Endothelial cell of umbilical vein (primary cell): Measurements from ENCODE around the gene MGAT1. TPM values are rescaled to one million over a fixed set of nuclear protein-coding genes. Genes with fewer than 3 reads are reported as not detected.
A peak's percentile ranks its signal among the peaks of the same experiment; 100 is the strongest.

Experiments
- BruUV-seq: library from RNA; stranded (reverse); fragments of 400-500 nt; replicated peaks from 2 replicates; lab custom pipeline; 2021; lab: Mats Ljungman, UMichigan
- CTCF ChIA-PET: fragments of 300-600, 350-600 bp; sonication (Branson Sonifier 250); formaldehyde crosslinking; loops from one replicate; lab custom pipeline; 2021; ENCODE audit warnings: antibody characterized with exemption, inconsistent platforms; lab: Charles Lee
- POLR2A ChIA-PET: fragments of 300-600, 350-600 bp; sonication (Branson Sonifier 250); formaldehyde crosslinking; loops from one replicate; lab custom pipeline; 2021; ENCODE audit warnings: antibody characterized with exemption, inconsistent platforms; lab: Charles Lee
- DNase-seq: peaks from one replicate; pipeline ENCODE4 v3.0.0-alpha.2; 2011; ENCODE audit warnings: low read depth, low spot score
- FAIRE-seq: peaks from 2 replicates; lab custom pipeline; 2011; peaks lifted over from hg19 to GRCh38; lab: Jason Lieb, UNC
- H2AFZ ChIP-seq: 2 replicates; pipeline ENCODE4 v1.6.0; 2012; ENCODE audit warnings: low read depth, low read length, control low read depth, inconsistent platforms
- H3K27ac ChIP-seq: 2 replicates; pipeline ENCODE4 v1.5.1; 2011; ENCODE audit warnings: low read depth, mild to moderate bottlenecking, control low read depth, low read length, moderate library complexity; ENCODE audit not compliant: insufficient read depth
- H3K27me3 ChIP-seq, 2 experiments: 2 replicates each; pipeline versions ENCODE4 v1.6.0 to v1.6.1; 2011; ENCODE audit warnings: low read length in 2 of 2, mixed read lengths in 1 of 2; ENCODE audit not compliant: control insufficient read depth in 2 of 2, insufficient read depth in 2 of 2
- H3K36me3 ChIP-seq, 2 experiments: 2 replicates in 1 of 2; 3 replicates in 1 of 2; pipeline ENCODE4 v1.5.1; 2011; ENCODE audit warnings: low read length in 2 of 2, mild to moderate bottlenecking in 1 of 2, moderate library complexity in 1 of 2; ENCODE audit not compliant: control insufficient read depth in 2 of 2, insufficient read depth in 2 of 2; ENCODE audit errors: extremely low read depth in 1 of 2
- H3K4me1 ChIP-seq: 3 replicates; pipeline ENCODE4 v1.5.1; 2011; ENCODE audit warnings: mild to moderate bottlenecking, low read length; ENCODE audit not compliant: control insufficient read depth, insufficient read depth; ENCODE audit errors: extremely low read depth
- H3K4me2 ChIP-seq: 2 replicates; pipeline ENCODE4 v1.6.1; 2011; ENCODE audit warnings: low read length, control low read depth, mixed read lengths; ENCODE audit not compliant: insufficient read depth
- H3K4me3 ChIP-seq, 3 experiments: fragments of 200-600 bp in 1 of 3; sonication (generic), shearing (Covaris generic) in 1 of 3; replicated peaks in 1 of 3; 2 replicates each; pipeline ENCODE4 v1.5.1; 2011 to 2016; ENCODE audit warnings: control low read depth in 3 of 3, low read length in 3 of 3, mild to moderate bottlenecking in 2 of 3, inconsistent platforms in 1 of 3, low read depth in 1 of 3, moderate library complexity in 1 of 3; ENCODE audit not compliant: insufficient read depth in 1 of 3
- H3K79me2 ChIP-seq: 2 replicates; pipeline ENCODE4 v1.6.0; 2012; ENCODE audit warnings: low read length, inconsistent platforms; ENCODE audit not compliant: control insufficient read depth, insufficient read depth
- H3K9ac ChIP-seq: replicated peaks from 2 replicates; pipeline ENCODE3; 2011; ENCODE audit warnings: low read length, control low read depth; ENCODE audit not compliant: insufficient read depth; ENCODE audit errors: extremely low read depth
- H3K9me1 ChIP-seq: replicated peaks from 3 replicates; pipeline ENCODE4 v1.6.0; 2011; ENCODE audit warnings: mild to moderate bottlenecking, low read length; ENCODE audit not compliant: control insufficient read depth, insufficient read depth; ENCODE audit errors: extremely low read depth
- H3K9me3 ChIP-seq: replicated peaks from 2 replicates; pipeline ENCODE4 v1.5.1; 2012; ENCODE audit warnings: low read length, inconsistent platforms; ENCODE audit not compliant: control insufficient read depth, insufficient read depth
- H4K20me1 ChIP-seq: replicated peaks from 2 replicates; pipeline ENCODE3; 2011; ENCODE audit warnings: mild to moderate bottlenecking, low read length; ENCODE audit not compliant: control insufficient read depth, insufficient read depth; ENCODE audit errors: extremely low read depth
- FOS ChIP-seq: IDR thresholded peaks from 2 replicates; pipeline ENCODE4 v1.6.1; 2011; ENCODE audit warnings: mild to moderate bottlenecking, low read length, moderate library complexity, borderline replicate concordance; ENCODE audit not compliant: insufficient read depth
- POLR2A ChIP-seq: IDR thresholded peaks from 2 replicates; pipeline ENCODE4 v1.6.1; 2012; ENCODE audit warnings: low read depth, mild to moderate bottlenecking, control low read depth, low read length
- POLR2AphosphoS5 ChIP-seq: IDR thresholded peaks from 2 replicates; pipeline ENCODE4 v1.6.1; 2012; ENCODE audit warnings: low read depth, mild to moderate bottlenecking, control low read depth, low read length, moderate library complexity; ENCODE audit not compliant: insufficient read depth
- dilution Hi-C: fragments of 300-500 bp; cut with MboI; formaldehyde crosslinking; loops from one replicate; pipeline ENCODE4 v1.15.0; 2019; ENCODE audit warnings: low sequenced_read_pairs; ENCODE audit not compliant: extremely low pct_ligation_motif_present
- intact Hi-C: fragments of 100-400 bp; cut with micrococcal nuclease; formaldehyde crosslinking; loops from one replicate; pipeline ENCODE4 v1.10.0; 2022
- polyA plus RNA-seq, 4 experiments: library from polyadenylated mRNA; depleted of rRNA in 3 of 4; stranded (reverse) in 3 of 4; unstranded in 1 of 4; fragments of >200 nt; gene quantifications; 2 replicates each; pipeline versions ENCODE4 v1.2.1 to v1.2.3, GENCODE V29; 2011 to 2012; ENCODE audit warnings: missing spikeins in 1 of 4
- total RNA-seq: library from RNA; stranded (reverse); gene quantifications from 2 replicates; pipeline ENCODE4 v1.2.3, GENCODE V29; 2021
- TF ChIP-seq, protein P1 (sequence below): IDR thresholded peaks from 2 replicates; pipeline ENCODE4 v1.6.1; 2011; ENCODE audit not compliant: insufficient read depth, insufficient read length
- TF ChIP-seq, protein P2 (sequence below), 2 donors: IDR thresholded peaks; 1 replicate in 1 of 2; 2 replicates in 1 of 2; pipeline ENCODE4 v1.5.1; 2011; ENCODE audit warnings: low read length in 2 of 2, mild to moderate bottlenecking in 2 of 2, moderate library complexity in 2 of 2, control low read depth in 1 of 2, inconsistent platforms in 1 of 2, low read depth in 1 of 2; ENCODE audit not compliant: insufficient read depth in 1 of 2; ENCODE audit errors: extremely low read depth in 1 of 2

MGAT1 gene
- total and polyA plus RNA-seq, 2 donors (not counting 3 experiments of a cell fraction or from before 2014, with no cell fraction given), result 123 to 126 TPM

DNA sequence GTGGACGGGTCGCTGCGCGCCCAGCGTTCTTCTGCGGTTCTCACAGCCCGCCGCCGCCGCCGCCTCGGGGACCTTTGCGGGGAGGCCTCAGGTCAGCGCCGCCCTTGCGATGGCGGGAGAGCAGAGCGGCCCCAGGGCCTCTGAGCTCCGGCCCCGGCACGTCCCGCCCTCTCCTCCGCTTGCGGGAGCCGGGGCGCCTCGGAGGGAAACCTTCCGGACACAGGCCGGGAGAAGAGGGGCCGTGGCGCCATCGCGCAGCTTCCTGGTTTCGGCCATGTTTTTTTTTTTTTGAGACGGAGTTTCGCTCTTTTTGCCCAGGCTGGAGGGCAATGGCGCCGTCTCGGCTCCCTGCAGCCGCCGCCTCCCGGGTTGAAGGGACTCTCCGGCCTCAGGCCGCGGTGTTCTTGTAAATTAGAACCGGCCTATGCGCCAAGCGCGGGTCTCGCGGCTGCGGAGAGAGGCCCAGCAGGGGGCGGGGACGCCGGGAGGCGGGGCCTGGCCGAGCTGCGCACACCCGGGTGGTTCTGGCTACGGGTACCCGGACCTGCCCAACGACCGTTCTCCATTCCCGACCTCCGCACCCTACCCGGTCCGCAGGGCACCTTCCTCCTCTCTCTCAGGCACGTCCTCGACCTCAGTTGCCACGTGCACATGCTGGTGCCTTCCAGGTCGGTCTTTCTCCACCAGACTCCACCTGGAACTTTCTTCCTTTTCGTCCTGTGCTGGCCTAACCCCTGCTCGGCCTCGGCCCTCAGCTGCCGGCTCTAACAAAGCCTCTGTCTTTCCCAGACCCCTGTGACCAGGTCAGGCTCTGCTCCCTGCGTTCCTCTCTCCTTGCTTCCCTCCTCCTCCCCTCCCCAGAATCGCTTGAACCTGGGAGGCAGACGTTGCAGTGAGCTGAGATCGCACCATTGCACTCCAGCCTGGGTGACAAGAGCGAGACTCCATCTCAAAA lies 28.8 kb upstream of the MGAT1 start:
- TF ChIP-seq, protein P1, sequence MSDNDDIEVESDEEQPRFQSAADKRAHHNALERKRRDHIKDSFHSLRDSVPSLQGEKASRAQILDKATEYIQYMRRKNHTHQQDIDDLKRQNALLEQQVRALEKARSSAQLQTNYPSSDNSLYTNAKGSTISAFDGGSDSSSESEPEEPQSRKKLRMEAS, result no peak
- TF ChIP-seq, protein P2, sequence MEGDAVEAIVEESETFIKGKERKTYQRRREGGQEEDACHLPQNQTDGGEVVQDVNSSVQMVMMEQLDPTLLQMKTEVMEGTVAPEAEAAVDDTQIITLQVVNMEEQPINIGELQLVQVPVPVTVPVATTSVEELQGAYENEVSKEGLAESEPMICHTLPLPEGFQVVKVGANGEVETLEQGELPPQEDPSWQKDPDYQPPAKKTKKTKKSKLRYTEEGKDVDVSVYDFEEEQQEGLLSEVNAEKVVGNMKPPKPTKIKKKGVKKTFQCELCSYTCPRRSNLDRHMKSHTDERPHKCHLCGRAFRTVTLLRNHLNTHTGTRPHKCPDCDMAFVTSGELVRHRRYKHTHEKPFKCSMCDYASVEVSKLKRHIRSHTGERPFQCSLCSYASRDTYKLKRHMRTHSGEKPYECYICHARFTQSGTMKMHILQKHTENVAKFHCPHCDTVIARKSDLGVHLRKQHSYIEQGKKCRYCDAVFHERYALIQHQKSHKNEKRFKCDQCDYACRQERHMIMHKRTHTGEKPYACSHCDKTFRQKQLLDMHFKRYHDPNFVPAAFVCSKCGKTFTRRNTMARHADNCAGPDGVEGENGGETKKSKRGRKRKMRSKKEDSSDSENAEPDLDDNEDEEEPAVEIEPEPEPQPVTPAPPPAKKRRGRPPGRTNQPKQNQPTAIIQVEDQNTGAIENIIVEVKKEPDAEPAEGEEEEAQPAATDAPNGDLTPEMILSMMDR (IDR thresholded peaks at IDR 0.05; ENCODE audit: extremely low read depth in 1 of 2, insufficient read depth in 1 of 2, low read depth in 1 of 2, low read length in 2 of 2), result peak in 1 of 2 donors; percentile 32
- peak; percentile 84 for TF ChIP-seq POLR2AphosphoS5
- TF ChIP-seq FOS, result no peak
- peak; percentile 87 for TF ChIP-seq POLR2A
- Histone ChIP-seq H3K27me3 (no peaks in the 10 kb centered on the region), H3K79me2 (peaks cover 2% of the 10 kb centered on the region), H4K20me1 (no peaks in the 10 kb centered on the region), H3K4me3 (peak overlapping the region; percentile 51 to 63 (median 59)), H3K4me2 (peak overlapping the region; percentile 66), H3K36me3 (peaks cover 0 to 10% of the 10 kb centered on the region in 2 experiments), H3K9ac (peak overlapping the region; percentile 81), H3K27ac (peak overlapping the region; percentile 69), H2AFZ (peak overlapping the region; percentile 93), H3K4me1 (peaks cover 10% of the 10 kb centered on the region), H3K9me1 (no peaks in the 10 kb centered on the region), H3K9me3 (no peaks in the 10 kb centered on the region)
- CTCF ChIA-PET, result interaction anchor here (0.8 to 2.3 kb wide), 8 partner anchors 21 to 353 kb away, joined by 3 to 11 read pairs (median 5); partner anchors contain the start of gene MGAT1
- POLR2A ChIA-PET, result interaction anchor here (0.9 to 1.1 kb wide), 2 partner anchors 21 to 28 kb away, joined by 3 to 6 read pairs; no protein-coding TSS in a partner anchor
- FAIRE-seq (peak; percentile 80), DNase-seq (peak; percentile 80)
- intact Hi-C loops, result loop anchor here (1.0 to 2.0 kb wide), 4 partner anchors 21 to 45 kb away; partner anchors contain the start of genes MGAT1 and ZFP62
- TSS peak; percentile 58 for BruUV-seq
- dilution Hi-C loops, result no loop called here
